GM19035 (cell line): Measurements from ENCODE around the gene CTBP2.

Experiments used
- ATAC-seq: cut with Tn5 transposase; IDR thresholded peaks from one replicate; pipeline ENCODE4 v1.9.1; 2021; ENCODE audit not compliant: unreplicated experiment

CTBP2 gene

DNA sequence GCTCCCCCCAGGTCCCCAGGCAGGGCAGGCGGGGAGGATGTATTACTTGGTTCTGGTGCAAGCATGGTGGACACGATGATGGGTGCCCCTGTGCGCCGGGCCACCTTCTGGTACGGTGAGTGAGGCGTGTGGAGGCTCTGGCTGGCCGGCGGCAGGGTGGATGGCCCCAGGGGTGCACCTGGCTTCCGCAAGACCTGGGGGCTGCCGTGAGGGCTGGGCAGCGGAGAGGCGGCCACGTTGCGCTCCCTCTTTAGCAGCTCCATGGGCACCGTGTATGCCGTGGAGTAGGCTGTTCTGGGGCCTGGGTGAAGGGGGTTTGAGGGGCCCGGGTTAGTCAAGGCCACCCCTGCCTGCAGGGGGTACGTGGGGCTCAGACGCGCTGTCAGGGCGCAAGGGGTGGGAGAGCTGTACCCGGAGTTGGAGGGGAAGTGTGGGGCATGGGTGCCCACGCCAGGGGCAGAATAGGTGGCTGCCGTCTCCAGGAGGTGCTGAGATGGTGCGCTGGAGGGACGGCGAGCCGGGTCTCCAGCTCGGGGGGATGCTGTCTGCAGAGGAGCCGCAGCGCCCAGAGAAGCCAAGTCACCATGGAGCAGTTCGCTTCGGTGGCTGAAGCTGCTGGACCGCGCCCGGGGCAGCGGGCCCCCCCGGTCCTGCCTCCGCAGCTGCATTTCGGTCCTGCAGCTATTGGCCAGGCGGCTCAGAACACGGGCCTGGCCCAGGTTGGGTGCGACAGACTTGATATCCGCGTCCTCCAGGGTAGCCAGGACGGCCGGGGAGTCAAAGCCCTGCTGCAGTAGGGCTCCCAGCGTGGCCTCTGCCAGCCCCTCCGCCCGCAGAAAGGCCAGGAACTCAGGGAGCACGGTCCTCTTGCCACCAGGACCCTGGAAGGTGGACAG, 134.1 kb downstream of the CTBP2 start:
- ATAC-seq, result no peak

DNA sequence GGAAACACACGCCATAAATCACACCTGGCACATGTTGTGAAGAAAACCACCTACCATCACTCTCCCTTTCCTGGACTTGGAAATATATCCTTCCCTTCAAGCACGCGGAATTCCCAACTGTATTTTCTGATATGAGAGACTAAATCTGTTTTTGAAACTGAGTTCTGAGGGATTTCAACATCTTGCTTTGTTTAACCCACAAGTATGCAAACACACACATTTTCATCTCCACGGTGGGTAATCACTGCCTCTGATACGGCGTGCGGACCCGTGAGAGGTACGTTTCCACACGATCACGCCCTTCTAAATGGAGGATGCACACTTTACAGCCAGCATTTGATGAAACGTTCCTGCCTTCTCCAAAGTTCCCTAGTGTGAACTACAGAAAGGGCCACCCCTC, 135.0 kb downstream of the CTBP2 start:
- no peak for ATAC-seq

DNA sequence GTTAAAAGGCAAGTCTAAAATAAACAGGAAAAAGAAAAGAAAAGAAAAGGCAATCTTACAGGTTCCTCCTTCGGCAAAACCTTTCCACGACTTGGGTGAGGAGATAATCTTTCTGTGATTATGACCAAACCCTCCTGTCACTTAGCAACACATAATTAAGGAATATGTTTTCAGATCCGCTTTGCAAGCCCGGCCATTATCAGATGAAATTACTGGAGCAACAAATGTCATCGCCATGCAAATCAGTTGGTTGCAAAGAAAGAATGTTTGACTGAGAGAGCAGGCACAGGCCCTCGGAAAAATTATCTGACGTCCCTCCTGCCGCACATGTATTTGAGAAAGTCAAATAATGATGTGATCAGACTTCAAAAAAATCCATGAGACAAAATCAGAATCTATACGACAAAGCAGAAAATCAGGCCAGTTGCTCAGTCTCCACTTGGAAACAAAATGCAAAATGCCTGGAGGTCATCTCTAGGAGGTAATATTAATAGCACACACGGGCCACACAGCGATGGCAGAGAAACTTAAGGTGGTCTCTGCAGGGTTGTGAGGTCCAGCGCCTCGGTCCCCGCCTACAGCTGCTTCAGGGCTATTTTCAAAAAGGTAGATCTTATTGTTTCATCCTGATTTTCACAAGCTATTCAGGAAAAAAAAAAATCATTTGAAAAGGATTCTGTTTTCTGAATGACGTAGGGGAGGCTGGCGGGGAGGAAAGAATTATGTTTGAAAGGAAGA, 135.7 kb downstream of the CTBP2 start:
- ATAC-seq, result no peak

DNA sequence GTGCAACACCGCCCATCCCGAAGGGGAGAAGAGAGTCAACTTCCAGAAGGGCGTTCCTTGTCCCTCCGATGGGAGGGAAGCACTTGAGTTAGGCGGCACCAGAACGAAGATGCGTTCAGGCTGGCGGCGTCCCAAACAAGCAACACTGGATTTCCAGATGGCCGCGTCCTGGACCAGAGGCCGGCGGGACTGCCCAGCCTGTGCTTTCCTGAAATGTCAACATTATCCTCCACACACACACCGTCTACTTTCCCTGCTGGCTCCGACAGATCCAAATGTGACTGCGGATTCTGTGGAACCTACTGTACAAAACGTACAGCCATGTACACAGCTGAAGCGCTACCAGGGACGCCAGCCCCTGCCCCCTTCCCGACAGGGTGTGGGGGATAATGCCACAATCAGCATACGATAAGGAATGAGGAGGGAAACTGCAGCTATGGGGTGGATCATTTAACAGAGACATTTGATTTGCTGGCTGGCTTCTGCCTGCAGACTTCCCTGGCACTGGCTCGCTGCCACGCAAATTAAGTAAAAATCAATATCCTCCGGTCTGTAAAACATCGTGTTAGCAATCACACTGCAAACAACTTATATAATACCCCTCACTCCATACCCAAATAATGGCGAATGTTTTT, 136.4 kb downstream of the CTBP2 start:
- no peak for ATAC-seq

DNA sequence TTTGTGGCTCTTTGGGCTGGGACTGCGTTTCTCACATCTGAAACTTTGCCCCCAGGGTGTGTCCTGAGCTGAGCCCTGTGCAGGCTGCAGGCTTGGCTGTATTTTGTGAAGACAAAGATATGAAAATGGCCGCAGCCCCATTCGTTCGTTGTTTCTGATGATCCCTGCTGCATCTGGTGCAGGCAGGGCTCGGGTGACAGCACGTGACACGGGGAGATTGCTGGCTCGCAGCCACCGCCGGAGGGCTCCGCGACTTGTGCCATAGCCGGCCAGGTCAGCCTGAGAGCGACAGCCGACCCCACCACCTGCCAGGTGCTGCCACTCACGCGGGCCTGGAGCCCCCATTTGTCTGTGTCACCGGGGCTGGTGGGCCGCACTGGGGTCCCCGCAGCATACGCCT, 137.1 kb downstream of the CTBP2 start:
- no peak for ATAC-seq

DNA sequence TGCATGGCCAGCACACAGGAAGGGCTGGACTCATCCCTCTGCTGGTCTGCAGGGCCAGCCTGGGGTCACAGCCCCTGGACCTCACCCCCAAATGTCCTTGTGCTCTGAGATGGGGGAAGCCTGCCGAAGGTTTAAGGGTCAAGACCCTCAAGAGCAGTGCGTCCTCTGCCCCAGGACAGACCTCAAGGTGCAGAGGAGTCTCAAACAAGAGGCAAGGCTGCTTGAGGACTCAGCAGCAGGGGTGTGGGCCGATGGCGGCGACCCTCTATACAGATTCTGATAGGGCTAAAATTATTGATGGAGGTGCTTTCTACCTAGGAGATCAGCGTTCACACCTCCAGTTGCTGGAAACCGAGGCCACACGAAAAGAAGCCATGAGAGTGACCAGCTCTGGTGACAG, 137.7 kb downstream of the CTBP2 start:
- ATAC-seq, result no peak

DNA sequence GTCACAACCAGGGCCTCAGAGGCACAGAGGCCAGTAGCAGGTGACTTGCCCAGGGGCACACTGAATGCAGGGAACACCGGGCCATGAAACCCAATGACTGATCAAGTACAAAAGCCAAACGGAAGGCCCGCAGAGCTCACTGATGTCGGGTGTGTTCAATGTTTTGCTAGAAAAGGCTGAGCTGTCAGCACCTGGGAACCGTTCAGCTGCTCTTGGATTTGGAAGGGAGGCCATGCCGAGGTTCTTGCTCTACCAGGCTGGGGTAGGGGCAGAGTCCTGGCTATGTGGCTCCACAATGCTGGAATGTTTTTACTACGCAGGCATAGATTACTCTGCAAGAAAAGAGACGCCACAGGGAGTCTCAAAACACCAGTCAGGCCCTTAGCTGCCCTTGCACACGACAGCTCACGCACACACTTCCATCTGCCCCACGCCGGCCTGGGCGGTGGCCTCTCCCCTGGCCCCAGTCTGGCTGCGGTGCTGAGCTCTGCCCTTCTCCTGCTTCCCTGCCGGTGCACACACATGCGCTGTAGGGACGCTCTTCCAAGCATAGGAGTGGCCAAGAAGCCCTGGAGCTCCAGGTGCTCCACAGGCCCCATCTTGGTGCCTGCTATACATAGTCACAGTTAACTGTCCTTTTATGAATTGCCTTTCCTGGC, 138.5 kb downstream of the CTBP2 start:
- no peak for ATAC-seq

DNA sequence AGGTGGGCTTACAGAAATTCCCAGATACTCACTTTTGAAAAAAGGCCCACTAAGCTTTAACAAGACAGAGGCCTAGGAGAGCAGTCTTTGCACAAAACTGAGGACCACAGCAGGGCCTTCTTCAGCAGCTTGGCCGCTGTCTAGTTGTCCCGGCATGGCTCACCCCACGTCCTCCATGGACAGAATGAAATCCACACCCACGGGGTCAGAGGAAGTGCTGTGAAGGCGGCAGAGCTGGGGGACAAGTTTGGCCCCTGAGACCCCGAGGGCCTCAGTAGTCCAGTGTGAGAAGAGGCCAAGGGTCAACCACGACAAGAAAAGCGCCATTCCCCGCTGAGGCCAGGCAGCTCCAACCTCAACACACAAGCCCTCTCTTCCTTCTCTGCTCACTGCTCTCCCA, 139.5 kb downstream of the CTBP2 start:
- no peak for ATAC-seq

DNA sequence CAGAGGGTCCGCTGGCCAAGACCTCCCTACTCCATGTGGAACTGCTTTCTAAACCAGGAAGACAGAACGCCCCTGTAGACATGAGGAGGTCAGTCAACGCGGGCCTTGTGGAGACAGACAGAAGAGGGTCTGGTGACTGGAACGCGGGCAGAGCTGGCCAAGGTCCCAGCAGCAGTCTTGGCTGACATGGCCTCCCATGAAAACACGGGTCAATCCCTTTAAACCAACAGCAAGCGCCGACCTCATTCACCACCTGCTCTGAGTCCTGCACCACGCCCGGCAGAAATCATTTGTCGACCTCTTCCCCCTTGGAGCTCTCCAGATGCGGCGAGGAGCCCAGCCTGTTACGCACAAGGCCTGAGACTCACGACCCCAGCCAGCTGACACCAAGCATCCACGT, 140.0 kb downstream of the CTBP2 start:
- ATAC-seq, result no peak

DNA sequence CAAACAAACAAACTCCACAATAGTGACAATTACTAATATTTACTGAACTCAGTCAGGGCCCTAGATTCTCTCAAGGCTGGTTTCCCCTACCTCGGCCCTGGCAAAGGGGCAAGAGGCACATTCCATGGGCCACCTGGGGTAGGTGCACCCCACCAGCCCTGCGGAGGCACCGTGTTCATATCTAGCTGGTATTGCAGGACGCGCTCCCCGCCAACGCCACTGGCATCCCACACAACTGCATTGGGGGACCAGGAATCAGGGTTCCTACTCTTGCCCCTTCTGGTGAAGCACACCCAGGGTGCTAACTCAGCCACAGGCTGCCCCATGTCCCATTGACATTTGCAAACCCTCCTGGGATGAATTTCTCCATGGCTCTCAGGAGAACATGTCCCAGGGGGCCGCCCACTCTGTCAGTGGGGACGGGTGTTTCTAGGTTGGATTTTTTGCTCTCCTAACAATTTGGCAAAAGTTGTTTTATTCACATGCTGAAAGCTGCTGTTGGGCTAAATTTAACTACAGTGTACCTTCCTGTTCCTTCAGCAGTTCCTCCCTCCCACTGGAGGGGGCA, 141.7 kb downstream of the CTBP2 start:
- no peak for ATAC-seq

DNA sequence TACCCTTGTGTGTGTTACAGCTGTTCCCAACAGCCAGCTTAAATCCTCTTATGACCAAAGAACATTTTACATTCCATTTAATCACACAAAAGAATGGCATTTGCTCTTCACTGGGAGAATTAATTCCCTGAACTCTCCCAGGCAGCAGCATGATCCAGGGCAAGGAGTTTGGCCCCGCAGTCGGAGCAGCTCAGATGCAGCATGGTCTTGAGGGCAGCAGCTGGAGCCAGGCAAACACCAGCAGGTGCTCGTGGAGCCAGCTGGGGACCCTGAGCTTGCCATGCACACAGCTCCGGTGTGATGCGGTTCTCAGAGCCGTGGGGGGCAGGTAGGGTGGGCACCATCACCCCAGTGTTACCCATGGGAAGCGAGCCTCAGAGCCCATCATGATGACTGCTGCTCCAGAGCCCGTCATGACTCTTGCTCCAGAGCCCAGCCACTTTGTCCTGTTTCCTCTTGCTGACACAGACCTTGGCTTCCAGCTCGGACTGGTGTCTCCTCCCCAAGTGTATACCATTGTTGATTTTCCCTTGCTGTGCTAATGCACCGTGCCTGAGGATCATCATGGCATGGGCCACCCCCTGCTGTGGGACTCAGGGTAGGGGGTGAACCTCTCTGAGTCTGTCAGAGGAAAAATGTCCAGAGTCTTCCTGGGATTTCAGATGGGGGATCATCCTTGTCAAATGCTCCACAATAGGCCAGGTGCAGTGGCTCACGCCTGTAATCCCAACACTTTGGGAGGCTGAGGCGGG, 142.6 kb downstream of the CTBP2 start:
- no peak for ATAC-seq

DNA sequence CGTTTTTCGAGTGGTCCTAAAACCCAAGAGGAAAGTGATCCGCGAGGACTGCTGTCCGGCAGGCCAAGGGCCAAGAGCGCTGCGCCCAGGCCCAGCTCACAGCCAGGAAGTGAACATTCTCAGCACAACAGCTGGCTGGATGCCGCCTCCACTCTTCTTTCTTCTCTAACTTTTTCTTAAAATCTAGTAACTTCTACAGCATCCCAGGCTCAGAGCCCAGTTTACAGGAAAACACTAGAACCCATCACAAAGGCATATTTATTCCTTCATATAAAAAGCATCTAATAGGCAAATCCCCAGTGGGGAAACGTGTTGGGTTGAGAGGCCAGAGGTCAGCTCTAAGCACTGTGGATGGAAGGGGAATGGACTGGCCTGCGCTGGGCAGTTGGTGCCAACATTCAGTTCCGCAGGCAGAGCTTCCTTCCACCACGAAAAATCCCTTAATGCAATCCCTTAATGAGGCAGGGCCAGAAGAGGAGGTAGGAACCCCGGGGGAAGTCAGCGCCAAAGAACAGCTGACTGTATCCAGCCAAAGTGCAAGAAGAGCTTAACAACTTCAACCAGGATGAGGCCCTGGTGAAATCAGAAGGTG, 143.7 kb downstream of the CTBP2 start:
- no peak for ATAC-seq

DNA sequence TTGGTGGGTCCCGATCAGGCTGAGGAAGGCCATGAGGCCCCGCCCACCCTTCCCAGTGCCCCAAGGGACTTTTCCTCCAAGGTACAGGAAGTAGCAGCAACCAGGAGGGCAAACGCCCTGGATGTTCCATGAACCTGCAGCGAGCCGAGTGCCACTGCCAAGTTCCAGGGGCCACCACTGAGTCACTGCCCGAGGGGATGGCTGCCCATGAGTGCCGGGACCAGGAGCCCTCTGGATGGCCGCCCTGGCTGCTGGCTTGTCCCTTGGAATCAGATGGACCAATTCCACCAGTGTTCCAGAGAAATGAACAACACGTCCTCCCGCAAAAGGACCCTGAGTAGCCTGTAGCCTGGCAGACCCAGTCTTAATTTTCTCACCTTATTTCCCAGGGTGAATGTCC, 144.2 kb downstream of the CTBP2 start:
- ATAC-seq, result no peak

DNA sequence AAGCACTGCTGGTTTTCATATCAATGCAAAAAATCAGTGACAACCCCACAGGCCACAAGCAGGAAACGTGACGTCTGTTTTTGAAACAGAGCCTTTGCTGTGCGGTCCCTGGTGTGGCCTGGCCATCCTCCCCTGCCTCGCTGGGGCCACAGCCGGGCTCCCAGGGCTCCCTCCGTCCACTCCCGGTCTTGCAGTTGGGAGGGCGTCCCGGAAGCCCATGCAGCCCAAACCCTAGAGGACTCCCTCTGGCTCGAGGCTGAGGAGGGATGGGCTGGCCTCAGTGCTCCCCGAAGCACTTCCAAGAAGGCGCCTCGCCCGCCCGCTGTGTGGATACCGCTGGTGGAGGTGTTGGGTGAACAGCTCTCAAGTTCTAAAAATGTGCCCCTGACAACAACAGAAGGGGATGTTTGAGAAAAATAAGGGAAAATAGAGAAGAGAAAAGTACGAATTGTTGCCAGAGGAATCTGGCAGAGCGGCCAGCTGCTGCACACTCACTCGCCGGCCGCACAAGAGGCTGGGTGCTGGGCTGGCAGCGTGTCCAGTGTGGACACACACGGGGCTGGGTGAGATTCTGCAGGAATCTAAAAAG, 144.9 kb downstream of the CTBP2 start:
- no peak for ATAC-seq

DNA sequence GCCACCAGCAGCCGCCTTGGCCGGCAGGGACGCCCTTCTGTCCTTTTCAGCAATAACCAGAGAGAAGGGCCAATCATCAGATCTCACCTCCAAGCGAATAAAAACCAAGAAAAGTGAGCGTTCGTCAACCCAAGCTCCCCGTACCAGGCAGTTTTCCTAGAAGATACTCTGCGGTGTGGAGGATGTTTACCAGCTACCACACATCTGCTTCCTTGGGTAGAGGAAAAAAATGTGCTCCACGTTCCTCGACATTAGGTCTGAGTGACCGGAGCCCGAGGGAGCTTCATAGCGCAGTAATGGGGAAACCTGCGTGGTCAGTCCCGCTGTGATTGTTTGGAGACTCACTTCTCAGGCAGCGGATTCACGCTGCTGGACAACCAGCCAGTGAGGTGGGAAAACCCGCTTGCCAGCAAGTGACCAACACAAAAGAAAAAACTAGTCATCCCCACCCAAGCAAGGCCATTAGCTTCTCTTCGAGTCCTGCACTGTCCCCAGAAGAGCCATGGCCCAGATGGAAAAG, 145.5 kb downstream of the CTBP2 start:
- ATAC-seq, result no peak

DNA sequence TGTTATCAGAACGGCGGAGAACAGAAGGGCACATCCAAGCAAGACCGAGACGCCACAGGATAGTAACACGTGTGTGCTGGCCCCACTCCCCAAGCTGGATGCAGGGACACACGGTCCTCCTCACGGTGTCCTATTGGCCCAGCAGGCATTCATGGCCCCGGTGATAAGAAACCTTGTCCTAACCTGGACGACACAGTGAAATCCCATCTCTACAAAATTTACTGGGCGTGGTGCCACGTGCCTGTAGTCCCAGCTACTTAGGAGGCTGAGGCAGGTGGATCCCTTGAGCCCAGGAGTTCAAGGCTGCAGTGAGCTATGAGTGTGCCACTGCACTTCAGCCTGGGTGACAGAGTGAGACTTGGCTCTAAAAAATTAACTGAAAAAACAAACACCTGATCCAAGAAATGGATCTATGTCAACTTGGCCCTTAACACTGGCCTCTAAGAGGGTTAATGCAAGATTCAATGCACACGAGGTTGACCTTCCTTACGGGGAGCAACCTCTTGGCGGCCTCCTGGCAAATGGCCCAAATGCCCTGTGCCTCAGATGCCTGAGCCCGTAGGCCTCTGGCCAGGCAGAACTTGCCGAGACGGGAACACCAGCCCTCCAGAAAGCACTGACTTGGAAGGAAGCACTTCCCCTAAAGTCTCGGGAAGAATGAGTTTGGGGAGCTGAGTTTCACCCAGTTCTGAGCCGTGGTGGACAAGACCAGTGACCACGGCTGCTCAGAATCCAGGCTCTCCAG, 146.1 kb downstream of the CTBP2 start:
- no peak for ATAC-seq

DNA sequence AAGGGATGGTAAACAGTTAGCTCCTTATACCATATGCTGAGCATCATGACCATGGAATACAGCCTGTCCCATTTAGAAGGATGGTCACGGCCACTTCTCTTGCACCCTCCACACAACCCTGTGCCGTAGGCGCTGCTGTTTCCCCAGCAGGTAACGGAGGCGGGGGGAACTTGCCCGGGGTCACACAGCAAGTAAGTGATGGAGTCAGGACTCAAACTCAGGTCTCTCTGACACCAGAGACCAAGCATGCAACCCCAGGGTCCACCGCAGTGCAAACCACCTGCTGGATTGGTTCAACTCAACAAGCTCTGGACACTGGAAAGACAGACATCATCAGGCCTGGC, 146.9 kb downstream of the CTBP2 start:
- no peak for ATAC-seq

DNA sequence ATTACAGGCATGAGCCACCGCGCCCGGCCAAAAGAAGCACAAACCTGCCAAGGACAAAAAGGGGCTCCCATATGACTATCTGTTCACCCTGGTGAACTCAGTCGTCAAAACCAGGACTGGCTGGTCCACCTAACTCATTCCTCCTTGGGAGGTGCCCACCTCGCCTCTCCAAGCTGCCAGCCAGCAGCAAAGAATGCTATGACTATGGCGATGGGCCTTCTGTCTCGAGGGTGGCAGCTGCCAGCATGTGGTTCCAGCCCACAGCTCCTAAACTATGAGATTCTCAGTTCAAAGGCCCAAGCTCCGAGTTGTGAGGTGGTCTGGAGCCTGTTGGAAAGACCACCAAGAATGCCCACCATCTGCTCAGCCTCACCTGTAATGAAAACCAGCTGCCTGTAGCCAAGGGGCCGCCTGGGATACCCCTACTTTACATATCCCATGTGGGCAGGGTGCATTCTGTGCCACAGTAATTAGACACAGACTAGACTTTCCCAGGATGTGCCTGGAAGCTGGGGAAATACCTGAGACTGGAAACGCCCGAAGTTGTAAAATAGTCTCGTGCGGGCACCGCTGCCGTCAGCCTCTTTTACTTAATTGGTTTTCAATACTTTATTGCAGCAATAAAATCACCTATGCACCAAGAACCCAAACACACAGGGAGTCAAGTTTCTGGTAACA, 147.4 kb downstream of the CTBP2 start:
- ATAC-seq, result no peak
